ENCODE measurements around the gene EVC2.

The EVC2 gene, protein sequence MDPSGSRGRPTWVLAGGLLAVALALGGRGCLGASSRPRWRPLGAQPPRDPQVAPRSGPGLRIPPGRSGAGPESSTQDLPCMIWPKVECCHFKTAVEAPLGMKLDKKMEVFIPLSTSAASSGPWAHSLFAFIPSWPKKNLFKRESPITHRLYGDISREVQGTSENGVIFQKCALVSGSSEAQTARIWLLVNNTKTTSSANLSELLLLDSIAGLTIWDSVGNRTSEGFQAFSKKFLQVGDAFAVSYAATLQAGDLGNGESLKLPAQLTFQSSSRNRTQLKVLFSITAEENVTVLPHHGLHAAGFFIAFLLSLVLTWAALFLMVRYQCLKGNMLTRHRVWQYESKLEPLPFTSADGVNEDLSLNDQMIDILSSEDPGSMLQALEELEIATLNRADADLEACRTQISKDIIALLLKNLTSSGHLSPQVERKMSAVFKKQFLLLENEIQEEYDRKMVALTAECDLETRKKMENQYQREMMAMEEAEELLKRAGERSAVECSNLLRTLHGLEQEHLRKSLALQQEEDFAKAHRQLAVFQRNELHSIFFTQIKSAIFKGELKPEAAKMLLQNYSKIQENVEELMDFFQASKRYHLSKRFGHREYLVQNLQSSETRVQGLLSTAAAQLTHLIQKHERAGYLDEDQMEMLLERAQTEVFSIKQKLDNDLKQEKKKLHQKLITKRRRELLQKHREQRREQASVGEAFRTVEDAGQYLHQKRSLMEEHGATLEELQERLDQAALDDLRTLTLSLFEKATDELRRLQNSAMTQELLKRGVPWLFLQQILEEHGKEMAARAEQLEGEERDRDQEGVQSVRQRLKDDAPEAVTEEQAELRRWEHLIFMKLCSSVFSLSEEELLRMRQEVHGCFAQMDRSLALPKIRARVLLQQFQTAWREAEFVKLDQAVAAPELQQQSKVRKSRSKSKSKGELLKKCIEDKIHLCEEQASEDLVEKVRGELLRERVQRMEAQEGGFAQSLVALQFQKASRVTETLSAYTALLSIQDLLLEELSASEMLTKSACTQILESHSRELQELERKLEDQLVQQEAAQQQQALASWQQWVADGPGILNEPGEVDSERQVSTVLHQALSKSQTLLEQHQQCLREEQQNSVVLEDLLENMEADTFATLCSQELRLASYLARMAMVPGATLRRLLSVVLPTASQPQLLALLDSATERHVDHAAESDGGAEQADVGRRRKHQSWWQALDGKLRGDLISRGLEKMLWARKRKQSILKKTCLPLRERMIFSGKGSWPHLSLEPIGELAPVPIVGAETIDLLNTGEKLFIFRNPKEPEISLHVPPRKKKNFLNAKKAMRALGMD

DNA sequence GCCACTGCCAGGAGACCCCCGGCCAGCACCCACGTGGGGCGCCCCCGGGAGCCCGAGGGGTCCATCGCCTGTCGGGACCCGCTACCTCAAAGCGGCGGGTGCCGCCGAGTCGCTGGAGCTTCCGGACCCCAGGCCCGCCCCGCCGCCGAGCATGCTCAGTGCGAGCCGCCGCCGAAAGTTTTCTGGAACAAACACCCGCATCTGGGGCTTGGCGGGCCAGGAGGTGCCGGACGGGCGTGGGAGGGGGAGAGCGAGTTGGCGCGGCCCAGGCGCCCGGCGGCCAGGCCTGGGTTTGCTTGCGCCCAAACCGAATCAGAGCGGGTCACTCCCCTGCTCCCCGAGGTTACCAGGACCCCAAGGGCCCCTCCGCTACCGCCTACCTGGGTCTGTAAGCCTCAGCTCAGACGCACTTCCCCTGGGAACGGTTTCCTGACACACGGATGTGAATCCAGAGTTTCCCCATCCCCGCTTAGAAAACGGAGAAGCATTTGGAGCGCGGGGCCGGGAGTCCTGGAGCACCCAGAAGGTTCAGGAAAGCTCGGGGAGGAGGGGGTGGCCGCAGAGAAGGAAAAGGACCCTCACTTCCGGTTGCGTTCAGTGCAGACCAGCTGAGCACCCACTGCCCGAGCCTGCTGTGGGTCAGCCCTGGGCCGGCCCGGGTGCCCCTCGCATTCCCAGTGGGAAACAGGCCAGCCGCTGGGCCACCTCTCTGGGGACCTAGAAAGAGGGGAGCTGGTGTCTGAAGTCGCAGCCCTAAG, at the start of gene EVC2:
Gene EVC2 (minus strand): TSS at position 111 of the 758 bp plus-strand sequence. CDS start 46 bp downstream, at position 65.
- no peak for DNase-seq

DNA sequence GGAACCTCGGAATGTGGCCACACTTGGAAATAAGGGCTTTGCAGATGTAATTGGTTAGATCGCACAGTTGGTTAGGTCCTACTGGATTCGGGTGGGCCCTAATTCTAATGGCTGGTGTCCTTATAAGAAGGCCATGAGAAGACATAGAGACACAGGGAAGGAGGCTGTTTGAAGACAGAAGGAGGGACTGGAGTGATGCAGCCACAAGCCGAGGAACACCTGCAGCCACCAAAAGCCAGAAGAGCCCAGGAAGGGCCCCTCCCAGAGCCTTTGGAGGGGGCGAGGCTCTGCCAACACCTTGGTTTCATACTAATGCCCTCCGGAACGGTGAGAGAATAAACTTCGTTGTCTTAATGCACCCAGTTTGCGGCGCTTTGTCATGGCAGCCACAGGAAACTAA, 49.6 kb upstream of the EVC2 start:
- no peak for DNase-seq

DNA sequence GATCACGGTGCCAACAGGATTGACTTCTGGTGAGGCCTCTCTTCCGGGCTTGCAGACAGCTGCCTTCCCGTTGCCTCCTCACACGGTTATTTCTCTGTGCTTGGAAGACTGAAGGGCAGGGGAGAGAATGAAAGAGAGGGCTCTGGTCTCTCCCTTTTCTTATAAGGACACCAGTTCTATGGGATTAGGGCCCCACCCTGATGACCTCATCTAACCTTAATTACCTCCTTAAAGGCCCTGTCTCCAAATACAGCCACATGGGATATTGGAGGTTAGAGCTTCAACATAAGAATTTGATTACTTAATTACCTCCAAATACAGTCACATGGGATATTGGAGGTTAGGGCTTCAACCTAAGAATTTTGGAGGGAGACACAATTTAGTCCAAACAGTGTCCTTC, 49.2 kb upstream of the EVC2 start:
- no peak for DNase-seq

DNA sequence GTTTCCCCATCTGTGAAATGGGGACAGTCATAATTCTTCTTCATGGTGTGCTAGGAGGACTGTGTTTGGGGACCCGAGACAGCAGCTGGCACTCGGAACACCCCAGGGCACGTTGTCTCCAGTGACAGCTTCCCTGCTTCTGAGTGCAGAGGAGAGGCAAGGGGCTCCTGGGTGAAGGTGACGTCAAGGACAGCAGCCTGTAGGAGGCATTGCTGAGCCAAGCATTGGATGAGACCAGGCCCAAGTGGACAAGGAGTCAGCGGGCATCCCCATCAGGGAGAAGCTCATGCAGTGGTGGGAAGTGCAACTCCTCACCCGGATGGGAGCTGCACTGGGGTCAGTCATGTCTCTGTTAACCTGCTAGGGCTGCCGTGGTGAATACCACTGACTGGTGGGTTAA, 48.7 kb upstream of the EVC2 start:
- DNase-seq: no peak

DNA sequence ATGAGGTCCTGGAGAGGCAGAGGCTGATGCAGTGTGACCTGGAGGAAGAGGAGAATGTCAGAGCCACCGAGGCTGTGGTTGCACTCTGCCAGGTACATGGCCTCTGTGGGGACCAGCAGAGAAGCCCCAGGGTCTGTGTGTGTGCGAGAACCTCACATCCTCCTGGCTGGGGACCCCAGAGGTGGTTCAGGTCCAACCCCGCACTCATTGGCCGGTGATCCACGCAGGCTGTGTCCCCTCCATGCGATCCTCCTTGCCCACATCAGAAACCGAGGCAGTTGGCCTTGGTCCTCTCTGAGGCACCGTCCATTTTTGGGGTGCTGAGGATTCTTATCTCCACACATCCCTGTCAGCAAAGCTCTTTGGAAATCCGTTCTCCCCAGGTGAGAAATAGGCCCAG, 47.9 kb upstream of the EVC2 start:
- DNase-seq: no peak

DNA sequence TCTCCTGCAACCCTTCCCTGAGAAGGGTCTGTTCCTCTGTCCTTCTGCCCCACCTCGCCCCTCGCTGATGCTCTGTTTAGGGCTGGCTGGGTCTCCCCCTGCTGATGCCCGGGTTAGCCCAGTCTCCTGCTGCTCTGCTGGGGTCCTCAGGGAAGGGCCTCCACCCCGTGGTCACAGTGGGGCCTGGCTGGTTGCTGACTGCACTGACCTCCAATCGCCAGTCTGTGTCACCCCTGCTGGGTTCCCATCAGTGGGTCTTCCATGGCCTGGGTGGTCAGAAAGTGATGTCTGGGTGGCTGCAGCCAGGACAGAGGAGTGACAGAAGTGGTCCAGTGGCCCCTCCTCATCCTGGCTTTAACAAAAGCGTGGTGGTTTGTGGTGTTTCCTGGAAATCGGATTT, 47.3 kb upstream of the EVC2 start:
- no peak for DNase-seq

DNA sequence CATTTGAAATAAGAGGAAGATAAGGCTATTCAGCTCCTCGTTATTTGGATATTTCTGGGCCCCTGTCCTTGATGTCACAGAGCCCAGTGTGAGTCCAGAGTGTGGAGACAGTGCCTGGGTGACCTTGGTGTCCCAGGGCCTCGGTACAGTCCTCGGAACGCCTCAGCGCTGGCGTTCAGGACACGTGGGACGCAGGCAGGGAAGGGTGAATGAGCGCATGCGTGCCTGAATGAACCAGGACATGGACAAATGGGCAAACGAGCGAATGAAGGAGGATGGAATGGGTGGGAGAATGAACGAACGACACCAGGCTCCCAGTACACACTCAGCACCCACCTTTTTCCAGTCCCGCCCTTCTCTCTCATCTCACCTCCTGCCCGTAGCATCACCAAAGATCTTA, 46.8 kb upstream of the EVC2 start:
- DNase-seq: no peak

DNA sequence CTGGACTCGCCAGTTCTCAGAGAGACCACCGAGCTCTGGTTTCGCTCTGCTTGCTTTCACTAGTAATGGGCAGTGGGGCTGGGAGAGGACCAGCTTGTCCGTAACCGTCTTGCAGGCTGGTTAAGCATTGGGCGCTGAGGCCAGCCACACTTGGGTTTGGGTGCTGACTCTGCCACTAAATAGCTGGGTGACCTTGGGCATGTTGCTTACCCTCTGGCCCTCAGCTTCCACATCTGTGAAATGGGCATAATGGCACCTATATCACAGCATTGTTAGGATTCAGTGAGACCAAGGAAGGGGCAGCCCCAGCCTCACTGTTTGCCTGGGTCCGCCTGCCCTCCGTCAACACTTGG, 46.1 kb upstream of the EVC2 start:
- no peak for DNase-seq

DNA sequence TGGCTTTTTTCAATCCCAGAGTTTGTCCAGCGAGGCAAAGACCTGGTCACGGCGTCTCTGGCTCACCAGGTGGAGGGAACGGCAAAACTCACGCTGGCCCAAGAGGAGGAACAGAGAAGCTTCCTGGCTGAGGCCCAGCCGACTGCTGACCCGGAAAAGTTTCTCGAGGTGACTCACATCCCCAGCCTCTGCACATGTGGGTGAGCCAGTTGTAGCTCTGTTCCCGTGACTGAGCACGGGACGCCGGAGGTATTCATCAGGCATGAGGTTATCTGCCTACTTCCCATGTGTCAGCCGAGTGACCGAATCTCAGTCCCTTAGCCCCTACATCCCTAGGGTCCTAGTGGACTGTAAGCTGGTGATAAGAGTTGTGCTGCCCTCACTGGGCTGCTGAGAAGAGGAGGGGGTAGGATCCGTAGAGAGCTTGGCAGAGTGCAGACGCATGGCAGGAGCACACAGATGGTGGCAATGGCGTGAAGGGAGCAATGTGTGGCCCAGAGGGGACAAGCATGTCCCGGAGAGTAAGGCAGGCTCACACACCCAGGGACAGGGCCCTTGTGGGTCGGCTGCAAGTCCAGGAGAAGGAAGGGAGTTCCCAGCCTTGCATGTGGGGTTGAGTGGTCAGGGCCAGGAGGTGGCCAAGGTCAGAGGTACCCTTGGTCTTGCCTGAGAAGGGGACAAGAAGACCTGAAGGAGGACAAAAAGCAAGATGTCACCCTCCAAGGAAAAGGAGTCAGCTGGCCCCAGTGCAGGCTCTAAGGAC, 45.6 kb upstream of the EVC2 start:
- DNase-seq: no peak

DNA sequence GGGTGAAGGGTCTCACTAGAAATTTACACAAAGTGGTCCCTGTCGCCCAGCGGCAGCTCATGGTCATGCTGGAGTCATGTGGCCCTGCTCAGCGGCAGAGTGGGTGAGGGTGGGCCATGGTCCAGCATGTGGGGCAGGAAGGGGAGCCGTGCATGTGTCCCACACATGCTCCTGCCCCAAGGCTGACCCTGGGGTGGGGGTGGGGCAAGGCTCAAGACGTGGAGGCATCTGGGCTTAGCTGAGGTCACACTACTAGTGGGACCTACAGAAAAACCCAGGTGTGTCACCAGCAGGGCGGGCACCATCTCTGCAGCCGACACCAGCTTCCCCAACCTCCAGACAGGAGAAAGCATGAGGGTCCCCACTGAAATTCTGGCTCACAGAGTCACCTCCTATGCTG, 45.0 kb upstream of the EVC2 start:
- DNase-seq: no peak

DNA sequence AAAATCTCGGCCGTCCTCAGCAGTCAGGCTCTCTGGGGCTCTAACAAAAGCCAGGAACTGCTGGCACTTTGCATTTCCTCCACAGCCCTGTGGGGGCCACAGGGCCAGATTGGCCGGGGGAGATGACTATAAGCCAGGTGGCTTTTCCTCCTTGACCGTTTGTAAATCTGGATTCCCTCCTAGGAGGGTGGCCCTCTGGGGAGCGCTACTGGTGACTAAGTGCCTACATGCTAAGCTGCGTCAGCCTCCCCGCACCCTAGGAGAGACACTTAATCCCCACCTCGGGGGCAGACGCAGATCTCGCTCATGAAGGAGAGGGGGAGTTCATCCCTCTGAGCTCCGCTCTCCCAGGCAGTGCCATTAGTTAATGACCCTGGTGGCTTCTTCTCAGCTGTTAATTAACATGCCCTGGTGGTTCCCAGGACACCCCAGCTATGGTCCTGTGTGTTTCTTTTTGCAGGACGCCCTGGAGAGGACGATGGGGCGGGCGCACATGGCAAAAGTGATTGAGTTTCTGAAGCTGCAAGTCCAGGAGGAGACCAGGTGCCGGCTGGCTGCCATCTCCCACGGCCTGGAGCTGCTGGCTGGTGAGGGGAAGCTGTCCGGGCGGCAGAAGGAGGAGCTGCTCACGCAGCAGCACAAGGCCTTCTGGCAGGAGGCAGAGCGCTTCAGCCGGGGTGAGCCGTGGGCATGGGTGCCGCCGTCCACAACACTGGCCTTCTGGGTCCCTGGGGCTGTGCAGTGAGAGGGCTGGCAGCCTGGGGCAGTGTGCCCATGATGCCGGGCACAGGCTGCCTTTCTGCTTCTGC, 44.2 kb upstream of the EVC2 start:
- no peak for DNase-seq

DNA sequence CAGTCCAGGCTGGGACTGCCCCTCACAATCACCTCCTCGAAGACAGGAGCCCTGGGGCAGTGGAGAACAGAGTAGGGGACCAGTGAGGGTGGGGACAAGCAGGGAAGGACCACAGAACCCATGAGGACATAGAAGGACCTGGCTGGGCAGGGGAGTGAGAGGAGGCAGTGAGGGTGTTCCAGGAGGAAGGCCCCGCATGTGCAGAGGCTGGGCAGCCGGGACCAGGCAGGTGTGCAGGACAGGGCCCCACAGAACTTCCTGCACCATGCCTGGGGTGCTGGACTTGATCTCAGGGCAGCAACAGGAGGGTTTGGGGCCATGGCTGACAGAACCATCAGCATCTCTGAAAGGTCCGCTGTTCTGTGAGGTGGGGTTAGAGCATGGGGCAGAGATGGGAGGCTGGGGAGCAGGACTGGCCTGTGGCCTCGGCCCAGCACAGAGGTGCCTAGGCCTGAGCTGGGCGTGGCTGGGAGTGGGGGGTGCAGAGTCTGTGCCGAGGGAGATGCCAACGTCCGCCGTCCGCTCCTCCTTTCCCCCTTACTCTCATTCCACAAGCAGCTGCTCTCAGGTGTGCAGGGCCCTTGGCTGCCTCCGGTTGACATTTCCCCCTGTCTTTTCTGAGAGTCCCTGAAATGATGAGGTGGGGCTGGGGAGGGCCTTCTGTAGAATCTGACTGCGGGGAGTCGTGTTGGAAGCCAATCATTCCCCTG, 43.5 kb upstream of the EVC2 start:
- no peak for DNase-seq

DNA sequence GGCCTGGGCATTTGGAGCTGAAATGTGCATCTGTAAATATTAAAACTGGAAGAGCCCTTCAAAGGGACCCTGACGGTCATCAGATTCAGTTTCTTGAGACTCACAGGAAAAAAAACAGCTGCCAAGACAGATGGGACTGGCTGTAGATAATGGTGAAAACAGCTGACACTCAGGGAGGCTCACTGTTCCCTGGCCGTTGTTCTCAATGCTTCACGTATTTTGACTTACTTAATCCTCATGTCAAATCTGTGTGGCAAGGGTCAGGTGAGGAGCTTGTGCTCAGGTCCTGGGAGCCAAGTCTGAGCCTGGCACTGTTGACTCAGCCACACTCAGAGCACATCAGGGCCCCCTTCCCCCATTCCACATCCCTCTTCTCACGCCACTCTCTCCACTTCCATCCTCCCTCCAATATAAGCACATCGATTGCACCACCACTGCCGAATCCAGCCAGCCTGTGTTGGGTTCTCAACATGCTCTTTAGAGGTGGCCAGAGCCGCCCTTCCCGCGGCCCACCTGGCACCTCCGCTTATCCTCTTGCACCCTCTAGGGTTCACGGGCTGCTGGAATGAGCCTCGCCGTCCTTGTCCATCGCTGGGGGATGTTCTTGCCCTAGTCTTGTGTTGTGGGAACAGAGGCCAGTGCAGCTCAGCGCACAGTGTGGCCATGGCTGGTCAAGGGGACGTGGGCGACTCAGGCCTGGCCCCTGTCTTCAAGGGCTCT, 42.7 kb upstream of the EVC2 start:
- DNase-seq: no peak

DNA sequence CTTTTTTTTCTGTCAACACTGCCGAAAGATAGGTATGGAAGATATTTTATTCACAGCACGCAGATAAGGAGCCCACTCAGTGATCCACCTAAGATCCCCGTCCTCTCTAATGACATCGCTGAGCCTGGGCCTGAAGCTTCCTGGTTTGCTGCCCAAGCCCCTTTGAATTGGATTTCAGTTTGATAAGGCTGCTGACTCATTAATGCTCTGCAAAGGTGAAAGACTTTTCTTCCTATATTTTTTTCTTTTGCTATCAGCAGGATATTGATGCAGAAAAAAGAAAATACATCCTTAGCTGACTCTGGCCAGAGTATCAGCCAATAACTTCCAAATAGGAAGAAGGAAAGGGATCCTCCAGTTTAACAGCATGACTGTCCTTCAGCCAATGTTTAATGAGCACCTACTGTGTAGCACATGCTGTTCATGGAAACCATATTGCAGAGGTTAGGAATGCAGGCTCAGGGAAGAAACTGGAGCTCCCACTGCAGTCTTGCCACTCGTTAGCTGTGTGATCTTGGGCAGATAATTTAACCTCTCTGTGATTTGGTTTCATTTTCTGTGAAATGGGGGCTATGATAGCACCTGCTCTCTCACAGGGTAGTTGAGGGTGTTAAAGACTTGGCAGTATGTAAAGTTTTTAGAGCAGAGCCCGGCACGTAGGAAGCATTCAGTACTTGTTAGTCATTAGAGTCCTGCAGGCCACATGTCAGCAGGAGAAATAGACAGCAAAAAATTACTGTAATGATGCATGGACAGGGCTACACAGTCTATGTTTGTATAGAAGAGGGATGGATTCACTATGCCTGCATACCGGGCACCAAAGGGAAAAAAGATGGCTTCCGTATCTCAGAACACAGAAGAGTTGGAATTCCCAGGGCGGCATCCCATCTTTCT, 41.9 kb upstream of the EVC2 start:
- DNase-seq: no peak

DNA sequence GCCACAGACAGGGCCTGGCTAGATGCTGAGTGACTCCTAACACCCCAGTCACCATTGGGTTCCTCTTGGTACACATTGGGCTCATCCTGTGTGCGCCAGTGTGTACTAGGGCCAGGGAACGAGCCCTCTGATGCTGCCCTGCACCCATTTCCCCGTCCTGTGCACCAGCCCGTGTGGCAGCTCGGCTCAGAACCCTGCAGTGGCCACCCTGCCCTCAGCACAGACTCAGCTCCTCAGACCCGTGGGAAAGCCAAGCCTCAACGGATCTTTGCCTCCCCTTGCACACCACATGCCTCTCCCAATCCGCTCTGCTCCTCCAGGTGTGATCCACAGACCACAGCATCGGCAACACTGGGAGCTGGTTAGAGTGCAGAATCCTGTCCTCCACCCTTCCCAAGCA, 41.2 kb upstream of the EVC2 start:
- DNase-seq: no peak

DNA sequence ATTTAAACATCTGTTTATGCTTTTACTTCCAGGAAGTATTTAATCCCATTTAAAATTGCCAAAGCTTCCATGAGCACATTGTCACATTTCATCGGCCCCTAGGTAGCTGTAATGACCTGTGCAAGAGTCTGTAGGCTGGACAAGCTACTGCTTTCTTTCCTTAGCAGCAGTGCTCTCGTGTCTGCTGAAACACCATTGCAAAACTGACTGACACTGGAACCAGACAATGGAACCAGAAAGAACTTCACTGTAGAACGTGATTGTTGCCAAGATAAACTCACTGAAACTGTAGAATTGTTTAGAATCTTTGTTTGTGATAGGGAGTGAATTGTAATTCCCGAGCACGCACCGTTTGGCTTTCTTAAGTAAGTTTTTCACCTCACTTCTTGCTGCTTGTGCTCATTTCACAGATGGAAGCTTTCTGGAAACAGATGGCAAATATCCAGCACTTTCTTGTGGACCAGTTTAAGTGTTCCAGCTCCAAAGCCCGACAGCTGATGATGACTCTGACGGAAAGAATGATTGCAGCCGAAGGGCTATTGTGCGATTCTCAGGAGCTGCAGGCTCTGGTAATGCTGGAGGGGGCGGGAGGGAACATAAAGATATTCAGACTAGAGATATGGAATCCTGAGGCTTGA, 39.5 kb upstream of the EVC2 start:
- no peak for DNase-seq

DNA sequence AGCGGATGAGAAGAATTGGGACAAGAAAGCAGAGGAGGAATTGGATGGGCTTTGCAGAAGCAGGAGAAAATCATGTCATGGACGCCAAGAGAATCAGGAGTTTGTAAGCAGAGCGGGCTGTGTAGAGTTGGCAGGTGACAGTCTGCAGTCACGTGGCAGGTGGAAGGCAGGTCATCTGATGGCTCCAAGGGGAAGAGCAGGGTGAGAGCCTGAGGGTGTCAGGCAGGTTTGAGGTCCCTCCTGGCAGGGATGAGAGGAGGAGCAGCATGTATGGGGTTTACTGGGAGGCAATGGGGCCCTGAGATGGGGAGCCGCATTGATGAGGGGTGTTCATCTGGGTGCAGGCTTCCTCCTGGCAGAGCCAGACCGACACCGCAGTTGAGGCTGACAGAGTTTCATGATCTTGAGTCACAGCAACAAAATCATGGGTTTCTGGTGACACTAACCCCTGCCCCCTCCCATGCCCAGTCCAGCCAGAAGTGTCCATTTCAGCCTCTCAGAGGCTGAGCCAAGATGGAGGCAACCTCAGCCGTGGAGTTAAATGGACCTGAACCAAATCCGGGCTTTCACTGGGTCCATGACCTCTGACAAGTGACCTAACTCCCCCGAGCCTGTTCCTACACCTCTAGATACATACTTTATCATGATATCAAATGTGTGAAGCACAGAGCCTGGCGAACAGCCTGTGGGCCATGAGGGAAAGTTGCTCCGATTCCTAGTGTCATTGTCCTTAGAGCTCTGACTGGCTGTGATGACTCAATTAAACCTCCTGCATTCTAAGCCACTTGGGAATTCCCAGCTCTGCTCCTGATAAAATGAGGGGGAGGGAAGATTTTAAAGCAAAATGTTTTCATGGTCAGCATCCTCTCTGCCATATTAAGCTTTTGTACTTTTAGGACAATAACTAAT, 38.7 kb upstream of the EVC2 start:
- no peak for DNase-seq

All from GDM1 (cell line).